PC-9 (cell line): ENCODE data around the gene PCNT.

Experiments
- CTCF ChIP-seq: fragments of 200-600 bp; sonication (generic); conservative IDR thresholded peaks from 2 replicates; pipeline ENCODE4 v1.6.1; 2017; ENCODE audit warnings: mixed run types, antibody characterized with exemption, mild to moderate bottlenecking, moderate library complexity
- EZH2 ChIP-seq: fragments of 200-600 bp; sonication (generic); IDR thresholded peaks from 2 replicates; pipeline ENCODE4 v1.8.0; 2017; ENCODE audit warnings: antibody characterized with exemption, low read depth

GRCh38 chr21:46457801-46458314 lies 133.9 kb downstream of the PCNT start:
- TF ChIP-seq CTCF (no peak), EZH2 (no peak)
